ENCODE data around the gene DGKI. TPM values are rescaled to one million over a fixed set of nuclear protein-coding genes. Genes with fewer than 3 reads are reported as not detected.
A peak's percentile ranks its signal among the peaks of the same experiment; 100 is the strongest.

Gene DGKI
- total and polyA plus RNA-seq, 9 of the 15 experiments (the other 6 are each of a cell fraction or from before 2014, with no cell fraction given): 0.11 to 0.54 (median 0.15) TPM; not detected in 5

GRCh38 chr7:137489880-137490279 lies 356.9 kb downstream of the DGKI start:
- in situ Hi-C loops (cut with MboI) (no loop called here), intact Hi-C loops (cut with micrococcal nuclease) (no loop called here)
- ATAC-seq (no peak), FAIRE-seq (no peak), DNase-seq (ENCODE audit: extremely low read depth in 1 of 4, low spot score in 3 of 4) (no peak)
- no peaks in the 10 kb centered on the region for H4K20me1 ChIP-seq (replicated peaks; ENCODE audit: control insufficient read depth, insufficient read depth, low read length)
- H3K79me2 ChIP-seq (ENCODE audit: control insufficient read depth, insufficient read depth, low read length): no peaks in the 10 kb centered on the region
- no peaks in the 10 kb centered on the region for H3K36me3 ChIP-seq (ENCODE audit: control insufficient read depth, insufficient read depth, low read length)
- H3K4me1 ChIP-seq (replicated peaks in 1 of 2; ENCODE audit: control insufficient read depth in 2 of 2, insufficient read depth in 2 of 2, low read length in 2 of 2): no peaks in the 10 kb centered on the region
- H3K4me3 ChIP-seq: no peak overlapping the region
- no peak overlapping the region for H3K4me2 ChIP-seq (ENCODE audit: insufficient read depth, low read length)
- no peak overlapping the region for H3K27ac ChIP-seq (ENCODE audit: extremely low read depth, low read depth, low read length)
- no TSS peak for BruUV-seq (replicated peaks)
- WGBS (ENCODE audit: insufficient coverage, low coverage, missing lambda C conversion rate): 0% methylated on average over 2 of the region's 2 CpGs
- no peaks in the 10 kb centered on the region for H3K9me3 ChIP-seq (replicated peaks; ENCODE audit: control insufficient read depth, insufficient read depth, low read depth, low read length)
- POLR2A ChIA-PET: no interaction called here
- CTCF ChIA-PET (ENCODE audit: low intra/inter-chr PET ratio): no interaction called here
- H2AFZ ChIP-seq (ENCODE audit: low read depth, low read length): no peak overlapping the region
- no peaks in the 10 kb centered on the region for H3K27me3 ChIP-seq (ENCODE audit: control insufficient read depth in 2 of 2, insufficient read depth in 2 of 2, low read length in 2 of 2)
- TF ChIP-seq CEBPG (CRISPR knock-in tag; IDR thresholded peaks at IDR 0.05): no peak
- peak in 1 of 2 experiments; percentile 69; a peak in 2 of 4 replicates for TF ChIP-seq CEBPG (tag; conservative IDR thresholded peaks at IDR 0.05 in 1 of 2, IDR thresholded peaks at IDR 0.05 in 1 of 2)
- TF ChIP-seq MNT (conservative IDR thresholded peaks at IDR 0.05): no peak
- TF ChIP-seq CEBPB (tag; IDR thresholded peaks at IDR 0.05): peak; percentile 55
- no peak for TF ChIP-seq THAP12 (CRISPR knock-in tag; IDR thresholded peaks at IDR 0.05)
- no peak overlapping the region for H3K9ac ChIP-seq (ENCODE audit: insufficient read depth in 1 of 2, low read depth in 2 of 2, low read length in 2 of 2)
- no peaks in the 10 kb centered on the region for H3K9me1 ChIP-seq (ENCODE audit: control insufficient read depth, insufficient read depth, low read length)
